DND-41 (cell line): Measurements from ENCODE around the gene NAA80.

Experiments used
- ATAC-seq: fragments of 200-7000 bp; cut with Tn5 transposase; 3 replicates; pipeline ENCODE4 v1.9.1; 2021; ENCODE audit warnings: low read depth; ENCODE audit not compliant: insufficient read depth
- DNase-seq: peaks from one replicate; pipeline ENCODE4 v3.0.0-alpha.2; 2020
- H2AFZ ChIP-seq: 2 replicates; pipeline ENCODE4 v1.6.0; 2012; ENCODE audit warnings: low read depth, low read length
- H3K27ac ChIP-seq: 2 replicates; pipeline ENCODE4 v1.5.1; 2012; ENCODE audit warnings: low read length, inconsistent platforms
- H3K27me3 ChIP-seq: fragments of 200-600 bp; sonication (generic); 2 replicates; pipeline ENCODE4 v1.6.0; 2012; ENCODE audit warnings: low read length, mild to moderate bottlenecking, inconsistent platforms; ENCODE audit not compliant: insufficient read depth, poor library complexity
- H3K36me3 ChIP-seq: 2 replicates; pipeline ENCODE4 v1.5.1; 2012; ENCODE audit warnings: low read length, inconsistent platforms; ENCODE audit not compliant: insufficient read depth
- H3K4me1 ChIP-seq: 2 replicates; pipeline ENCODE4 v1.5.1; 2012; ENCODE audit warnings: mild to moderate bottlenecking, low read length; ENCODE audit not compliant: insufficient read depth
- H3K4me2 ChIP-seq: 2 replicates; pipeline ENCODE4 v1.6.0; 2012; ENCODE audit warnings: mild to moderate bottlenecking, moderate library complexity, low read length, inconsistent platforms; ENCODE audit not compliant: insufficient read depth
- H3K4me3 ChIP-seq, 2 experiments: fragments of 200-600 bp in 1 of 2; shearing (Covaris generic) in 1 of 2; 2 replicates each; pipeline ENCODE4 v1.5.1; 2012 to 2016; ENCODE audit warnings: inconsistent platforms in 2 of 2, low read length in 2 of 2, mild to moderate bottlenecking in 2 of 2, low read depth in 1 of 2, moderate library complexity in 1 of 2
- H3K79me2 ChIP-seq: 2 replicates; pipeline ENCODE4 v1.6.0; 2012; ENCODE audit warnings: low read length, inconsistent platforms; ENCODE audit not compliant: insufficient read depth
- H3K9ac ChIP-seq: 2 replicates; pipeline ENCODE4 v1.6.0; 2012; ENCODE audit warnings: low read depth, mild to moderate bottlenecking, inconsistent platforms, low read length, moderate library complexity
- H3K9me3 ChIP-seq: 2 replicates; pipeline ENCODE4 v1.5.1; 2012; ENCODE audit warnings: low read length, moderate library complexity, mild to moderate bottlenecking, inconsistent platforms; ENCODE audit not compliant: insufficient read depth, severe bottlenecking
- H4K20me1 ChIP-seq: 2 replicates; pipeline ENCODE4 v1.6.0; 2012; ENCODE audit warnings: low read length; ENCODE audit not compliant: insufficient read depth
- EZH2 ChIP-seq: IDR thresholded peaks from 3 replicates; pipeline ENCODE4 v1.6.1; 2012; ENCODE audit warnings: borderline replicate concordance, low read depth, mild to moderate bottlenecking, moderate library complexity, low read length, inconsistent platforms; ENCODE audit not compliant: severe bottlenecking
- TF ChIP-seq, protein P1 (sequence below): IDR thresholded peaks from 2 replicates; pipeline ENCODE4 v1.5.1; 2012; ENCODE audit warnings: borderline replicate concordance, low read length, moderate library complexity, mild to moderate bottlenecking; ENCODE audit not compliant: poor library complexity, severe bottlenecking; ENCODE audit errors: extremely low read depth

NAA80 gene

DNA sequence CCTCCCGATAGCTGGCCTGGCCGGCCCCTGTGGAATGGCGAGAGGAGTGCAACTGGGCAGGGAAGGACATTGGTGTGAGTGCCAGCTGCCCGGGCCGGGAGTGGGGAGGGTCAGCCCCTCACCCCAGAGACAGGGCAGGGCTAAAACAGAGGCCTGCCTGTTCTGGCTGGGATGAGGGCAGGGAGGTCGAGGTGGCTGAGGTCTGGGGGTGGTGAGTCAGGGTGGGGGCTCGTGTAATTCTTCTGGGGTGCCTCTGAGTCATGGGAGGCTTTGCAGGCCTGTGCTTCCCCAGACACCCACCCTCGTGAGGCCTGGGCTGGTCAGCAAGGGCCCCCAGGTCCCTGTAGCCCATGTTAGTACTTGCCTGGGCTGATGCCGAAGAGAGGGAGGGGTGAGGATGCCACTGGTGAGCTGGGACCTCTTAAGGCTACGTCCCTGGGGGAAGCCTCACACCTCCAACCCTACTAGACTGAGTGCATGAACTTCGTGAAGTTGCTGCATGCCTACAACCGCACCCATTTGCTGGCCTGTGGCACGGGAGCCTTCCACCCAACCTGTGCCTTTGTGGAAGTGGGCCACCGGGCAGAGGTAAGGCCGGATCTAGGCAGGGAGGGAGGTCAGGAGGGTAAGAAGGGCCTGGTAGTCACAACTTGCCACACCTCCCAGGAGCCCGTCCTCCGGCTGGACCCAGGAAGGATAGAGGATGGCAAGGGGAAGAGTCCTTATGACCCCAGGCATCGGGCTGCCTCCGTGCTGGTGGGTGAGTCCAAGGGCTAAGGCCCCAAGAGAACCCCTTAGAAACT is 28.6 kb downstream of the NAA80 start:
- H4K20me1 ChIP-seq, result no peaks in the 10 kb centered on the region
- H3K79me2 ChIP-seq, result no peaks in the 10 kb centered on the region
- no peak overlapping the region for H2AFZ ChIP-seq
- no peak overlapping the region for H3K4me3 ChIP-seq
- no peak overlapping the region for H3K4me2 ChIP-seq
- no peak for DNase-seq
- no peak for ATAC-seq
- H3K4me1 ChIP-seq, result peaks cover 8% of the 10 kb centered on the region
- no peaks in the 10 kb centered on the region for H3K36me3 ChIP-seq
- H3K27me3 ChIP-seq, result peaks cover 14% of the 10 kb centered on the region
- no peak overlapping the region for H3K27ac ChIP-seq
- H3K9ac ChIP-seq, result no peak overlapping the region
- H3K9me3 ChIP-seq, result no peaks in the 10 kb centered on the region
- TF ChIP-seq, protein P1, sequence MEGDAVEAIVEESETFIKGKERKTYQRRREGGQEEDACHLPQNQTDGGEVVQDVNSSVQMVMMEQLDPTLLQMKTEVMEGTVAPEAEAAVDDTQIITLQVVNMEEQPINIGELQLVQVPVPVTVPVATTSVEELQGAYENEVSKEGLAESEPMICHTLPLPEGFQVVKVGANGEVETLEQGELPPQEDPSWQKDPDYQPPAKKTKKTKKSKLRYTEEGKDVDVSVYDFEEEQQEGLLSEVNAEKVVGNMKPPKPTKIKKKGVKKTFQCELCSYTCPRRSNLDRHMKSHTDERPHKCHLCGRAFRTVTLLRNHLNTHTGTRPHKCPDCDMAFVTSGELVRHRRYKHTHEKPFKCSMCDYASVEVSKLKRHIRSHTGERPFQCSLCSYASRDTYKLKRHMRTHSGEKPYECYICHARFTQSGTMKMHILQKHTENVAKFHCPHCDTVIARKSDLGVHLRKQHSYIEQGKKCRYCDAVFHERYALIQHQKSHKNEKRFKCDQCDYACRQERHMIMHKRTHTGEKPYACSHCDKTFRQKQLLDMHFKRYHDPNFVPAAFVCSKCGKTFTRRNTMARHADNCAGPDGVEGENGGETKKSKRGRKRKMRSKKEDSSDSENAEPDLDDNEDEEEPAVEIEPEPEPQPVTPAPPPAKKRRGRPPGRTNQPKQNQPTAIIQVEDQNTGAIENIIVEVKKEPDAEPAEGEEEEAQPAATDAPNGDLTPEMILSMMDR, result no peak
- TF ChIP-seq EZH2, result no peak

DNA sequence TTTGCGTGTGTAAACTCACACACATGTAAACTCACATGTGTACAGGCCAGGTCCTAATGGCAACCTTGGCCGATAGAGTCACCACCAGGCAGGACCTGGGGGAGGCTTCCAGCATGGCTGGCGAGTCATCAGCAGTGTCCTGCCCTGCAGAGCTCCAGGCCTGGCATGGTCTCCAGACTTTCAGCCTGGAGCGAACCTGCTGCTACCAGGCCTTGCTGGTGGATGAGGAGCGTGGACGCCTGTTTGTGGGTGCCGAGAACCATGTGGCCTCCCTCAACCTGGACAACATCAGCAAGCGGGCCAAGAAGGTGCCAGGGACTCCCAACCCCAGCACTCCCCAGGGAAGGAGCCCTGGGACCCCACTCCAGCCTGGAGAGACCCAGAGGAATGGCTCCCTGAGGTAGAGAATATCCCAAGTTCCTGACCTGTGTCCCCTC is 29.2 kb downstream of the NAA80 start:
- no peaks in the 10 kb centered on the region for H3K79me2 ChIP-seq
- H3K9ac ChIP-seq, result no peak overlapping the region
- no peak overlapping the region for H2AFZ ChIP-seq
- H3K36me3 ChIP-seq, result no peaks in the 10 kb centered on the region
- no peak for TF ChIP-seq EZH2
- TF ChIP-seq, protein P1, result no peak
- no peaks in the 10 kb centered on the region for H3K9me3 ChIP-seq
- no peak overlapping the region for H3K27ac ChIP-seq
- H3K27me3 ChIP-seq, result peaks cover 8% of the 10 kb centered on the region
- peaks cover 8% of the 10 kb centered on the region for H3K4me1 ChIP-seq
- H4K20me1 ChIP-seq, result no peaks in the 10 kb centered on the region
- H3K4me2 ChIP-seq, result no peak overlapping the region
- ATAC-seq (no peak), DNase-seq (no peak)
- no peak overlapping the region for H3K4me3 ChIP-seq

DNA sequence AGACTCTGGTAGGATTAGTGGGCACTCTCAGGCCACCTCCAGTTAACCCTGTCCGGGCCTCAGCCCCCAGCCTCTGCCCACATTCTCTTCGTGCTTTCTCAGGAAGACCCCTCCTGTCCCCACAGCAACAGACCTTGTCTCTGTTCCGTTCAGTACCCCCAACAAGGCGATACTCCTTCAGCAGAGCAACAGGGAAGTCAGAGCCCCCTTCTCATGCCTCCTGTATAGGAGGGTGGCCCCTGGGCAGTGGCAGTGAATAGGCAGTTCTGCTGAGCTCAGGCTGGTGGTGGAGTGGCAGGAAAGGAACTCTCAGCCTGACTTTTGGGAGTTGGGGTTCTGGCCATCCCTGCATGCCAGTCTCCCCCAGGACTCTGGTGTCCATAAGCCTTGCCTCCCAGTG is 29.7 kb downstream of the NAA80 start:
- no peak overlapping the region for H3K9ac ChIP-seq
- H3K27ac ChIP-seq, result no peak overlapping the region
- no peak for TF ChIP-seq EZH2
- TF ChIP-seq, protein P1, result no peak
- H3K79me2 ChIP-seq, result no peaks in the 10 kb centered on the region
- ATAC-seq (no peak), DNase-seq (no peak)
- H4K20me1 ChIP-seq, result no peaks in the 10 kb centered on the region
- H3K27me3 ChIP-seq, result peaks cover 3% of the 10 kb centered on the region
- H3K36me3 ChIP-seq, result no peaks in the 10 kb centered on the region
- no peak overlapping the region for H3K4me2 ChIP-seq
- H2AFZ ChIP-seq, result no peak overlapping the region
- H3K4me3 ChIP-seq, result no peak overlapping the region
- H3K9me3 ChIP-seq, result no peaks in the 10 kb centered on the region
- peaks cover 8% of the 10 kb centered on the region for H3K4me1 ChIP-seq
